Activated T-helper 2 cell treated with anti-CD3 and anti-CD28 coated beads, Interferon-gamma antibody, Interleukin-2, Interleukin-4, amounts not matched to agents 10 μg/mL and 5 μg/mL and 100 μg/mL, durations not matched to agents 14 hours and 24 hours and 36 hours (primary cell): ENCODE results near the gene ASS1. TPM values are rescaled to one million over a fixed set of nuclear protein-coding genes. Genes with fewer than 3 reads are reported as not detected.

Experiments
- DNase-seq: peaks from one replicate; pipeline ENCODE4 v3.0.0; 2021; ENCODE audit warnings: low spot score
- H3K27ac Mint-ChIP-seq: one replicate; pipeline ENCODE4 v1.8.0; 2021; ENCODE audit warnings: mixed read lengths
- H3K27me3 Mint-ChIP-seq: one replicate; pipeline ENCODE4 v1.8.0; 2021; ENCODE audit warnings: low read depth, mixed read lengths
- H3K36me3 Mint-ChIP-seq: one replicate; pipeline ENCODE4 v1.8.0; 2021; ENCODE audit warnings: low read depth, mixed read lengths
- H3K4me1 Mint-ChIP-seq: one replicate; pipeline ENCODE4 v1.8.0; 2021; ENCODE audit warnings: low read depth, mixed read lengths
- H3K4me3 Mint-ChIP-seq: one replicate; pipeline ENCODE4 v1.8.0; 2021; ENCODE audit warnings: low read depth, mild to moderate bottlenecking, moderate library complexity, mixed read lengths
- H3K9me3 Mint-ChIP-seq: one replicate; pipeline ENCODE4 v1.8.0; 2021; ENCODE audit warnings: mixed read lengths
- intact Hi-C: fragments of 100-400 bp; cut with micrococcal nuclease; formaldehyde crosslinking; loops from one replicate; pipeline ENCODE4 v1.15.1; 2023
- total RNA-seq: library from RNA; stranded (reverse); gene quantifications from 2 replicates; pipeline ENCODE4 v1.2.3, GENCODE V29; 2022

The ASS1 gene
- total RNA-seq, 1 donor from 2014 or later, result 3.2 TPM

DNA sequence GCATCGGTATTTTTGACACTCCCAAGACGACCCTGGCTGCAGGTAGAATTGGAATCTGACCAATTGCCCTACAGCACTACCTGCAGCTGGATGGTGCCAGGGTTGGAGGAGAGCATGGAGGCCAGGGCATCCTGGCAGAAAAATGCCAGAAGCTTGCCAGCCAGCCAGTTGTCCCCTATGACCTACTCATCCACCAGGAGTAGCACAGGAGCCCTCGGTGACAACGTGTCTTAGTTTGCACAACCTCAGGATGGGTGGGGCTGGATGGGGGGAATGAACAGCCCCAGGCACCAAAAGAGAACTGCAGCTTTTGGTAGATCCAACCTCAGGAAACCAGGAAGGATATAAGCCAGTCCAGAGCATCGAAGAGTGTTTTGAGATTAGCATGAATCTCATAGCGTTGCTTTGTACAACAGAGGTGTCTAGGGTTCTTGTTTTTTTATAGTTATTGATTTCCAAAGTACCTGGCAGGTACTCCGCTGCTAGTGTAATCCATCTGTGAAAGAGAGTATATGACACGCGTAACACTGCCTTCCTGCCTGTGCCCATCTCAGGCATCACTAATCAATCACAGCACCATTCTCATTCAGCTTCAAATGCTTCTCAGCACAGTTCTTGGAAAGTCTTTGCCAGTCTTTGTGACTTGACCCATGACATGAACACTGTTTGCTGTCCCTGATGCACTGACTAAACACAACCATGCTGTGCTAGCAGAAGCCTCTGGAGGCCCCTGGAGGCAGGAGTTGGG, 36.7 kb upstream of the ASS1 start:
- Mint-ChIP-seq H3K4me3 (no peak overlapping the region), H3K9me3 (no peaks in the 10 kb centered on the region), H3K27me3 (no peaks in the 10 kb centered on the region), H3K27ac (no peak overlapping the region), H3K36me3 (no peaks in the 10 kb centered on the region), H3K4me1 (no peaks in the 10 kb centered on the region)
- DNase-seq, result no peak
- intact Hi-C loops, result no loop called here

DNA sequence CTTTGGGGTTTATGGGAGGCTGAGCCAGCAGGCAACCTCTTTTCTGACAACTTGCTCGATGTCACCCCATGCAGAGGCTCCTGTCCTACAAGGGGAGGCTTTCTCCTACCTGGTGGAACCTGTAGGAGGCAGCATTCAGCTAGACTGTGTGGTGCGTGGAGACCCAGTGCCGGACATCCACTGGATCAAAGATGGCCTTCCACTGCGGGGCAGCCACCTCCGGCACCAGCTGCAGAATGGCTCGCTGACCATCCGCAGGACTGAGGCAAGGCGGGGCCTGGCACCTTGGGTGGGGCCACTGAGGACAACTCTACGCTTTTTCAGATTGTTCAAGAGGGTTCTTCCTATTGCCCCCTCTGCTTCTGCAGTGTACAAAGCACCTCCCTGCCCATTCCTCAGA, 36.1 kb upstream of the ASS1 start:
- no peaks in the 10 kb centered on the region for H3K9me3 Mint-ChIP-seq
- intact Hi-C loops, result no loop called here
- no peak overlapping the region for H3K27ac Mint-ChIP-seq
- H3K4me1 Mint-ChIP-seq, result no peaks in the 10 kb centered on the region
- no peak for DNase-seq
- H3K4me3 Mint-ChIP-seq, result no peak overlapping the region
- no peaks in the 10 kb centered on the region for H3K27me3 Mint-ChIP-seq
- no peaks in the 10 kb centered on the region for H3K36me3 Mint-ChIP-seq

DNA sequence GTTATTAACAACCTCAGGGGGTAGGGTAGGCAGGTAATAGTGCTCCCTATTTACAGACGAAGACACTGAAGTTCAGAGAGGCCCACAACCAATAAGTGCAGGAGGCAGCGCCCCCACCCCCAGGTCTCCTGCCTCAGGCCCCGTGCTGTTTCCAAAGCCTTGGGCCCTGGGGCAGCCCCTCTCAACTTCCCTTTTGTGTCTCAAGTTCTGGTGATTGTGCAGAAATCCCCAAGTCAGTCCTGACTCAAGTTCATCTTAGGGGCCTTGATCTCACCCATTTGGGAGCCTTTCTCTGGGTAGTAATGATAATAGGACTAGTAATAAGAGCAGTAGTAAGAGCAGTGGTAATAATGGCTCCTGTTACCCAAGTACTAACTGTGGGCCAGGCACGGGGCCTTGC, 35.5 kb upstream of the ASS1 start:
- intact Hi-C loops, result no loop called here
- no peak overlapping the region for H3K4me3 Mint-ChIP-seq
- H3K36me3 Mint-ChIP-seq, result no peaks in the 10 kb centered on the region
- no peaks in the 10 kb centered on the region for H3K27me3 Mint-ChIP-seq
- no peaks in the 10 kb centered on the region for H3K9me3 Mint-ChIP-seq
- H3K27ac Mint-ChIP-seq, result no peak overlapping the region
- H3K4me1 Mint-ChIP-seq, result no peaks in the 10 kb centered on the region
- no peak for DNase-seq

DNA sequence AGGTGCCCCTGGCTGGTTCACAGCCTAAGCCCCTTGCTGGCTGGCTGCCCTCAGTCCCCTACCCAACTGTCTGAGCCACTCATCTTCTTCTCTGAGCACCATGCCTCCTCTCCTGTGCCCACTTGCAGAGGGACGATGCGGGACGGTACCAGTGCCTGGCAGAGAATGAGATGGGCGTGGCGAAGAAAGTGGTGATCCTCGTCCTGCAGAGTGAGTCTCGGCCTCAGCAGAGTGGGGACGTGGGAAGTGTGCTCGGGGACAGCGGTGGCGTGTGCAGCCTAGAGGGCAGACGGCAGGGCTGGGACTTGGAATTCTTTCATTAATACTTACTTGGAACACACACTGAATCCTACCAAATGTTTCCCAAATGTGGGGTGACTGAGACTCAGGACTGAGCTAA, 34.3 kb upstream of the ASS1 start:
- no peak for DNase-seq
- H3K36me3 Mint-ChIP-seq, result no peaks in the 10 kb centered on the region
- no peak overlapping the region for H3K4me3 Mint-ChIP-seq
- H3K9me3 Mint-ChIP-seq, result no peaks in the 10 kb centered on the region
- no peaks in the 10 kb centered on the region for H3K27me3 Mint-ChIP-seq
- H3K4me1 Mint-ChIP-seq, result no peaks in the 10 kb centered on the region
- no peak overlapping the region for H3K27ac Mint-ChIP-seq
- intact Hi-C loops, result no loop called here

DNA sequence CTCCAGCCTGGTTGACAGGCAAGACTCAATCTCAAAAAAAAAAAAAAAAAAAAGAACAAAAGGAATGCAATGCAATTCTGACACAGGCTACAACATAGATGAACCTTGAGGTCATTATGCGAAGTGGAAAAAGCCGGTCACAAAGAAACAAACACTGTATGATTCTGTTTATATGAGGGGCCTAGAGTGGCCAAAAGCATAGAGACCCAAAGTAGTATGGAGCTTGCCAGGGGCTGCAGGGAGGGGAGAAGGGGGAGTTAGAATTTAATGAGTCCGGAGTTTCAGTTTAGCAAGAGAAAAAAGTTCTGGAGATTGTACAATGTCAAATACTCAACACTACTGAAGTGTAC, 33.2 kb upstream of the ASS1 start:
- no peak overlapping the region for H3K27ac Mint-ChIP-seq
- no peaks in the 10 kb centered on the region for H3K9me3 Mint-ChIP-seq
- H3K4me3 Mint-ChIP-seq, result no peak overlapping the region
- no peaks in the 10 kb centered on the region for H3K27me3 Mint-ChIP-seq
- no peaks in the 10 kb centered on the region for H3K36me3 Mint-ChIP-seq
- intact Hi-C loops, result no loop called here
- no peaks in the 10 kb centered on the region for H3K4me1 Mint-ChIP-seq
- DNase-seq, result no peak

DNA sequence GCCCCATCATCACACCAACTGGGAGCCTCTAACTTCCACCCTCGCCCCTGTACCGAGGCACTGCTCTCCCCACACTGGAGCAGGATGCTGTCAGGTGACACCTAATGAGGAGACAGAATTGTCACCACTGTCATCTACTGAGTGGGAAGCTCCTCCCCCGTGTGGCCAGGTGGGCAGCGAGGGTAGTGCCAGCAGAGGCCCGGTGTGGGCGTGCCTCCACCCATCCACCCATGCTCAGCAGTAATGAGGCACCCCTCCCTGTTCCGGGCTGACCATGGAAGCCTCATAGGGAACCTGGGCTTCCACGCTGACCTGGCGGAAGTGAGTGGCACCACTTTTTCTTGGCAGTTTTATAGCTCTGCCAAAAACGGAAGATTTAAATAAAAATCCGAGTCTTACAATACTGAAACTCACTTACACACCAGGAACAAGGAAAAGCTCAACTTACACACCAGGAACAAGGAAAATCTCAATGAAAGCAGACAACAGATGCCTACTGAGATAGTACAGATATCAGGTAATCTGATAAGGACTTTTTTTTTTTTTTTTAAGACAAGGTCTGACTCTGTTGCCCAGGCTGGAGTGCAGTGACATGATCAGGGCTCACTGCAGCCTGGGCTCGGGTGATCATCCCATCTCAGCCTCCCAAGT, 30.6 kb upstream of the ASS1 start:
- Mint-ChIP-seq H3K27me3 (no peaks in the 10 kb centered on the region), H3K4me3 (no peak overlapping the region), H3K4me1 (no peaks in the 10 kb centered on the region), H3K9me3 (no peaks in the 10 kb centered on the region), H3K36me3 (no peaks in the 10 kb centered on the region), H3K27ac (no peak overlapping the region)
- intact Hi-C loops, result no loop called here
- DNase-seq, result no peak

DNA sequence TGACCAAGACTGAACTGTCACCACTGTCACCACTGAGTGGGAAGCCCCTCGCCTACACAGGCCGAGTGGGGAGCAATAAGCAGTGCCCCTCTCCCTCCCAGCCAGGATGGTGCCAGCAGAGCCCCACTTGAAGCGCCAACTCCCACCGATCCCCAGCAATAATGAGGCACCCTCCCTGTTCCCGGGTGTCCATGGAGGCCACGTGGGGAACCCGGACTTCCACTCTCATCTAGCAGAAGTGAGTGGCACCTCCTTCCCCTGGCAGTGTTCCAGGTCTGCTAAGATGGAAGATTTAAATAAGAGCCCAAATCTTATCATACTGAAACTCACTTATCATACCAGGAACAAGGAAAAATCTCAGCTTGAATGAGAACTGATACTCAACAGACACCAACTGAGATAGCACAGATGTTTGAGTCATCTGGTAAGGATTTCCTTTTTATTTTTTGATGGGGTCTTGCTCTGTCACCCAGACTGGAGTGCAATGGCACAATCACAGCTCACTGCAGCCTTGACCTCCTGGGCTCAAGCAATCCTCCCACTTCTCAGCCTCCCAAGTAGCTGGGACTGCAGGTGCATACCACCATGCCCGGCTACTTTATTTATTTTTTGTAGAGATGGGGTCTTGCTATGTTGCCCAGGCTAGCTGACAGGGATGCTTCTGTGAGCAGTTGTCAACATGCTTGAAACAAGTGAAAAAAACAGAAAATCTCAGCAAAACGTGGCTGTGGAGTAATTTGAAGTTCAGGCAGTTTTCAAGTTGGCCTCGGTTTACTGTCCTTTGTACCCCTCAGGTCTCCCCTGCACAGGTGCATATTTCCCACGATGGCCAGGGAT, 29.6 kb upstream of the ASS1 start:
- Mint-ChIP-seq H3K27ac (no peak overlapping the region), H3K4me3 (no peak overlapping the region), H3K9me3 (no peaks in the 10 kb centered on the region), H3K4me1 (no peaks in the 10 kb centered on the region), H3K36me3 (no peaks in the 10 kb centered on the region), H3K27me3 (no peaks in the 10 kb centered on the region)
- DNase-seq, result no peak
- intact Hi-C loops, result no loop called here

DNA sequence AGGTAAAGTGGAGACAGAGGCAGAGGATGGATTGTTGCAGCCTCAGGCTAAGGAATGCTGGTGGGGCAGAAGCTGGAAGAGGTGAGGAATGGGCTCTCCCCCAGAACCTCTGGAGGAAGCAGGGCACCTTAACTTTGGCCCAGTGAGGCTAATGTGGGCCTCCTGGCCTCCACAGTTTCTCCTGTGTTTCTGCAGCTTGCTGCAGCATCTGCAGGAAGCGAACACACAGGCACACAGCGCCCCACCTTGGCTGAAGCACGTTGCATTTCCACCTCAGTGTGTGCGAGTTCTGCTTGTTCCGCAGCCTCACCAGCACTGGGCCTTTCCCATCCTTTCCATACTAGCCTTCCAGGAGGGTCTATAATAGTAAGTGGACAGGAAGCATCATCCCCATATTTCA, 27.2 kb upstream of the ASS1 start:
- Mint-ChIP-seq H3K4me3 (no peak overlapping the region), H3K27me3 (no peaks in the 10 kb centered on the region), H3K4me1 (no peaks in the 10 kb centered on the region), H3K27ac (no peak overlapping the region), H3K36me3 (no peaks in the 10 kb centered on the region), H3K9me3 (no peaks in the 10 kb centered on the region)
- intact Hi-C loops, result no loop called here
- DNase-seq, result no peak

DNA sequence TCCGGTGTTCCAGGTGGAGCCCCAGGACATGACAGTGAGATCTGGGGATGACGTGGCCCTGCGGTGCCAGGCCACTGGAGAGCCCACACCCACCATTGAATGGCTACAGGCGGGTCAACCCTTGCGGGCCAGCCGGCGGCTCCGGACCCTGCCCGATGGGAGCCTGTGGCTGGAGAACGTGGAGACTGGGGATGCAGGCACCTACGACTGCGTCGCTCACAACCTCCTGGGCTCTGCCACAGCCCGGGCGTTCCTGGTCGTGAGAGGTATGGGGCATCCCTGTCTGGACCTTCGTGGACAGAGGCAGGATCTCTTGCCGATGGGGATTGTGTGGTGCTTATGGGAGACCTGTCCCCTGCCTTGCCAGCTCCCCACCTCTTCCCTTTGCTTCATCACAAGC, 26.0 kb upstream of the ASS1 start:
- intact Hi-C loops, result no loop called here

DNA sequence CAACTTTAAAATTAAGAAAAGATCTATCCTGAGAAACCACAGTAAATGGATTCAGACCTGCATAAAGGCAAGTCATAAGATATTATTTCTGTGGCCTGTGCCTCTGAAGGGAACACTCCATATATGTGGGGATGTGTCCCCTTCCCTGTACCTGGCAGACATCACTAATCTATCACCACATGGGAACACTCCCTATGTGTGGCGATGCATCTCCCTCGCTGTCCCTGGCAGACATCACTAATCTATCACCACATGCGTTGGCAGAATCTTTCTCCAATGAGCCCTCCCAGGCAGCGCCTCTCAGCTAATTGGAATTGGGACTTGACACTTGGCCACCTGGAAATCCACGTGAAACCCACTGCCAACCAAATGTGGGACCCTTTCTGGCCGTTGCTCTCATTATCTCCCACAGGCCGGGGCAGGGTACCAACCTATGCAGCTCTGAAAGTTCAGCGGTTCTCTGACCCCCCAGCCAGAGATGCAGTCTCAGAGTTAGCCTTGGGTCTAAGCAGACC, 25.2 kb upstream of the ASS1 start:
- no peaks in the 10 kb centered on the region for H3K27me3 Mint-ChIP-seq
- DNase-seq, result no peak
- no peaks in the 10 kb centered on the region for H3K4me1 Mint-ChIP-seq
- H3K36me3 Mint-ChIP-seq, result no peaks in the 10 kb centered on the region
- H3K27ac Mint-ChIP-seq, result no peak overlapping the region
- H3K4me3 Mint-ChIP-seq, result no peak overlapping the region
- intact Hi-C loops, result no loop called here
- no peaks in the 10 kb centered on the region for H3K9me3 Mint-ChIP-seq

More for the DNA sequence above, 26.0 kb upstream of the ASS1 start:
- H3K27ac Mint-ChIP-seq, result no peak overlapping the region
- no peaks in the 10 kb centered on the region for H3K9me3 Mint-ChIP-seq
- H3K27me3 Mint-ChIP-seq, result no peaks in the 10 kb centered on the region
- H3K4me1 Mint-ChIP-seq, result no peaks in the 10 kb centered on the region
- DNase-seq, result no peak
- H3K4me3 Mint-ChIP-seq, result no peak overlapping the region
- H3K36me3 Mint-ChIP-seq, result no peaks in the 10 kb centered on the region

DNA sequence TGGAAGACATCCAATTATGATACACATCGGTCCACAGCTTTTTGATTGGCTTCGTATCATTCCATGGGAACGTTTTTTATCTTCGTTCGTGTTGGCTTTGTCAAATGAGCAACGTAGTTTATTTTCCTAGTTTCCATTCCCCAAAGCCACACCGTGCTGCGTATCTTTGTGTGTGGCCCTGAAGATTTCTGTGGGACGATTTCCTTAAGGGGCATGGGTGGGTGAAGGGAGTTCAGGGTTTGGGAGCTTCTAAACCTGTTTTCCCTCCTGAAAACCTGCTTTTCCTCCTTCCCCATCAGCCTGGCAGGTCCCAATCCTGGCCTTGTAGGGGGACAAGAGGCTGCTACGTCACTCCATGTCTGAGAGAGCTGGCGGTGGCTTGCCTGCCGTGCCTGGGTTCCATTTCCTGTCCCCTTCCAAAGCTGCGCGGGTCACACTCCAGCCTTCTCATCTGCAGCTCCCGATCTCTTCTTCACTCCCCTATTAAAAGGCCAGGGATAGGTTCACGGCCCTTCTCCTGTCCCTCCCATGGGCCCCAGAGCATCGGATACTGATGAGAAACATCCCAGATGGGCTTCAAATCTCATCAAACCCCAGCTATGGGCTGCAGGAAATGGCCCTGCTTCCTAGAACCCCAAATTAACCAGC, 23.5 kb upstream of the ASS1 start:
- intact Hi-C loops, result no loop called here
- Mint-ChIP-seq H3K36me3 (no peaks in the 10 kb centered on the region), H3K27me3 (no peaks in the 10 kb centered on the region), H3K4me1 (no peaks in the 10 kb centered on the region), H3K27ac (no peak overlapping the region), H3K4me3 (no peak overlapping the region), H3K9me3 (no peaks in the 10 kb centered on the region)
- DNase-seq, result no peak

DNA sequence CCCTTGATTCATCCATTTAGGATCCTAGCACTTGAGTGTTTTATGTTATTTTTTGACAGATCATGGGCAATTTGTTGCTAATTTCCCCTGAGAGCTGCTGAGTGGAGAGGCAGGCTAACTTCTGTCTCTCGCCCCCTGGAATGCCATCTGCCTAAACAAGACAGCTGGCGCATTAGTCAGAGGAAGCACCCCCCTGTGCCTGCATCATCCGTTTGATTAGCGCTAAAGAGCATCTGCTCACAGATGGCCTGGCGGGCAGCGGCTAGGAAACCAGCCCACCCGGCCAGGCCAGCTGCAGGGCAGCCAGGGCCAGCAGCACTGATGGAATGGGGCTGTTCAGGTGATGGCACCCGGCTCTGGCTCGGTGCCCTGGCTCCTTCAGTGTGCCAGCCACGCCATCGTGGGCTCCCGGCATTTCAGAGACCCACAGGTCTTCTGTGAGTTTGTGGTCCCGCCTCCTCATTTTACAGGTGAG, 22.9 kb upstream of the ASS1 start:
- H3K27me3 Mint-ChIP-seq, result no peaks in the 10 kb centered on the region
- H3K36me3 Mint-ChIP-seq, result no peaks in the 10 kb centered on the region
- H3K4me1 Mint-ChIP-seq, result no peaks in the 10 kb centered on the region
- intact Hi-C loops, result no loop called here
- no peaks in the 10 kb centered on the region for H3K9me3 Mint-ChIP-seq
- H3K4me3 Mint-ChIP-seq, result no peak overlapping the region
- no peak overlapping the region for H3K27ac Mint-ChIP-seq
- DNase-seq, result no peak
